Nephron progenitor cell (in vitro differentiated cells): ENCODE results near the gene RNF157.

ENCODE experiments used
- DNase-seq: peaks from one replicate; pipeline ENCODE4 v3.0.0; 2021
- H3K27ac Mint-ChIP-seq: 2 replicates; pipeline ENCODE4 v1.8.0; 2021; ENCODE audit warnings: mild to moderate bottlenecking, moderate library complexity, mixed read lengths
- H3K27me3 Mint-ChIP-seq: 2 replicates; pipeline ENCODE4 v1.8.0; 2021; ENCODE audit warnings: mild to moderate bottlenecking, low read depth, mixed read lengths; ENCODE audit not compliant: poor library complexity
- H3K36me3 Mint-ChIP-seq: 2 replicates; pipeline ENCODE4 v1.8.0; 2021; ENCODE audit warnings: low read depth, mixed read lengths
- H3K4me1 Mint-ChIP-seq: 2 replicates; pipeline ENCODE4 v1.8.0; 2021; ENCODE audit warnings: mixed read lengths
- H3K4me3 Mint-ChIP-seq: 2 replicates; pipeline ENCODE4 v1.8.0; 2021; ENCODE audit warnings: mild to moderate bottlenecking, moderate library complexity, mixed read lengths
- H3K9me3 Mint-ChIP-seq: 2 replicates; pipeline ENCODE4 v1.8.0; 2021; ENCODE audit warnings: mild to moderate bottlenecking, moderate library complexity, mixed read lengths
- TF ChIP-seq, protein P1 (sequence below): fragments of 200-600 bp; sonication (generic); IDR thresholded peaks from 2 replicates; pipeline ENCODE4 v1.5.0; 2021; ENCODE audit warnings: antibody characterized with exemption

RNF157 gene

DNA sequence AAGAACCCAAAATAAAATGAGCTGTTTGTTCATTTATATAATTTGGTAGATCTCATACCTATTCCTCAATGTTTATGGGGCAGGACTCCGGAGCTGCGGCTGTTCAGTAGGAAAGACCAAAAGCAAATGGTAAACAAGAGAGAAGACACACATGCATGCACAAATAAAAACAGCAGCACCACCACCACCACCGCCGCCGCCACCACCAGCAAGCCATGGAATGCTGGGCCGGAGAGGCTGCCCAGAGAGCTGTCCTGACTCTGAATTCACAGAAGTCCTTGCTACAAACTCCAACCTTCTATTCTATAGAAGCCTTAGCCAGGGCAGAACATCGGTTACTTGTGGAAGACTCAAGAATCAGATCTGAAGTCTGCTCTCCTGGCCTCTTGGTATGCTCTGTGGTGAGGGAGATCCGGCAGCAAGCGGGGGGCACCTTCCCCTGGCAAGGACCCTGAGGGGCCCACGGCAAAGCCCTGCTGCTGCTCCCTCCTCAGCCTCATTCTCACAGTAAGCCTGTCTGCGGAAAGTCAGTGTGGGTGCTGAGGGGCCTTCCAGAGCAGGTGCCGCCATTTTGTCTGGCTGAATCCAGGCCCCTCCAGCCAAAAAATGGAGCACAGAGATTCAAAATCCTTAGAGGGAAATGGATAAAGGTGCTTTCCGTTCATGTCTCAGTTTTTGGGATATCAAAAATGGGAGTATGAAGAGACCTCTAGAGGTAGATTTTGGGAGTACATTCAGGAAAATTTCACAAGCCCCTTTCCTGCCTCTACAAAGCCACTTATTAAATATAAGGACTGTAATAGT, 92.9 kb downstream of the RNF157 start:
- no peak for DNase-seq
- TF ChIP-seq, protein P1, sequence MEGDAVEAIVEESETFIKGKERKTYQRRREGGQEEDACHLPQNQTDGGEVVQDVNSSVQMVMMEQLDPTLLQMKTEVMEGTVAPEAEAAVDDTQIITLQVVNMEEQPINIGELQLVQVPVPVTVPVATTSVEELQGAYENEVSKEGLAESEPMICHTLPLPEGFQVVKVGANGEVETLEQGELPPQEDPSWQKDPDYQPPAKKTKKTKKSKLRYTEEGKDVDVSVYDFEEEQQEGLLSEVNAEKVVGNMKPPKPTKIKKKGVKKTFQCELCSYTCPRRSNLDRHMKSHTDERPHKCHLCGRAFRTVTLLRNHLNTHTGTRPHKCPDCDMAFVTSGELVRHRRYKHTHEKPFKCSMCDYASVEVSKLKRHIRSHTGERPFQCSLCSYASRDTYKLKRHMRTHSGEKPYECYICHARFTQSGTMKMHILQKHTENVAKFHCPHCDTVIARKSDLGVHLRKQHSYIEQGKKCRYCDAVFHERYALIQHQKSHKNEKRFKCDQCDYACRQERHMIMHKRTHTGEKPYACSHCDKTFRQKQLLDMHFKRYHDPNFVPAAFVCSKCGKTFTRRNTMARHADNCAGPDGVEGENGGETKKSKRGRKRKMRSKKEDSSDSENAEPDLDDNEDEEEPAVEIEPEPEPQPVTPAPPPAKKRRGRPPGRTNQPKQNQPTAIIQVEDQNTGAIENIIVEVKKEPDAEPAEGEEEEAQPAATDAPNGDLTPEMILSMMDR, result peak; percentile 52
- H3K36me3 Mint-ChIP-seq, result no peaks in the 10 kb centered on the region
- peaks cover 46% of the 10 kb centered on the region for H3K27me3 Mint-ChIP-seq
- H3K9me3 Mint-ChIP-seq, result no peaks in the 10 kb centered on the region
- peaks cover 36% of the 10 kb centered on the region for H3K4me1 Mint-ChIP-seq
- no peak overlapping the region for H3K27ac Mint-ChIP-seq
- no peak overlapping the region for H3K4me3 Mint-ChIP-seq

DNA sequence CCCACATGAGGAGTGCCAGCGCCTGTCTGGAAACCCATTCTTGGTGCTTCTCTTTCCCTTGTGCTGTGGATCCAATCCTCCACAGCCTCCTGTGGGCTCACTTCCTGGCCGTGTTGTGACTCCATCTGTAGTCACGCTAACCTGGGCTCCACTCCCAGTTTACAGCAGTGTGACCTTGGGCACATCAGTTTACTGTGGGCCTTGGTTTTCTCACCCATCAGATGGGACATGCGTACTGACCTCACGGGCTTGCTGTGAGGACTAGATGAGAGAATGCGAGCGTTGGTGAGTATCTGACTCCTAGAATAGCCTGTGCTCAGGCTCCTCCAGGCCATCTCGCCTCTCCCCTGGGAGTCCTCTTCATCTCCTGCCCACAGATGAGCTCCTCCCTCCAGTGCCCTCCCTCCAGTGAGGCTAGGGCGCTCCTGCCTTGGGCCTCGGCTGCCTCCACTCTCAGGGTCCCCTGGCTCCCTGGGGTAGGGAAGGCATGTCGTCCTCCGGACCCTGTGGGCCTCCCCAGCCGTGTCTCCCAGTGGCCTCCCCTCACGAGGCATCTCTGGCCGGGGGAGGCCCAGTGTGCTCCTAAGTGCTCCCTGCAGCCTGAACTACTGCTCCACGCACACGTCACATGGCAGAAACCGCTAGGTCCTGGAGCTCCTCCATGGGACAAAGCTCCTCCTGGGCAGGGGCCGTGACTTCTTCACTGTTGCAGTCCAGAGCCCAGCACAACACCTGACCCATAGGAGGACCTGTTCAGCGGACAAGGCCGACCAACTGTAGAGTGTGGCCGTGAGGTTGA, 94.0 kb downstream of the RNF157 start:
- no peak overlapping the region for H3K27ac Mint-ChIP-seq
- peaks cover 51% of the 10 kb centered on the region for H3K27me3 Mint-ChIP-seq

DNA sequence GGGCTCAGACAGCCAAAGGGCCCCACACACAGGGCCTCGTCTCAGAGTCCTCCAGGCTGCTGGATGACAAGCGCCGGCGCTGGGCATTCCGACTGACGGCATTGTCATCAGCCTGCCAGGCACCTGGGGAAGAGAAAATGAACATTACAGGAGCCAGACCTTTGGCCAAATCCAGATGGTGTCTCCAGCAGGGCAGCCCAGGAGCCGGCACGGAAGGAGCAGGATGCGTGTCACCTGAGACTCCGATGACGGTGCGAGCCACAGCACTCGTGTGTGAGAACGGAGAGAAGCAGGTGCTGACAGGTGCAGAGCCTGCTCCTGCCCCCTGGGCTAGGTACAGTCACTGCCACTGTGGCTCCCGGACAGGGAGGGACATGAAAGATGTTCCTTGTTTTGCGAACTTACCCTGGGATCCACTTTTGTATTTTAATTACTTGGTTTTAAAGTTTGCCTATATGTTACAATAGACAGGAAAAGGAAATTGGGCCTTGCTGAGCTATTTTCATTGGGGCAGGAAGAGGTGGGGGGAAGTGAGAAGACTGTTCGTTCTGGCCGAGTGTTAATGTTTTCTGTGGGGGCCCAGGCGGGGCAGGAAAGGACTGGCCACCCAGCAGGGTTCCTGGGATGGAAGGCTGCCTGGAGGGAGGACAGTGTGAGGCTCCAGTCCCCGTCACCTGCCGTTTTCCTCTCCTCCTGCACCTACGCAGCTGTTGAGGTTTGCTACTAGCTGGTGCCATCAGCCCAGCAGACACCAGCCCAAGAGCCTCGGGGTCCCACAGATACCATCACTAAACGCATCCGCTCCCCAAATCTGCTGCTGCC, 94.9 kb downstream of the RNF157 start:
- no peak overlapping the region for H3K27ac Mint-ChIP-seq
- H3K36me3 Mint-ChIP-seq, result no peaks in the 10 kb centered on the region
- TF ChIP-seq, protein P1, result no peak
- H3K9me3 Mint-ChIP-seq, result no peaks in the 10 kb centered on the region
- H3K4me1 Mint-ChIP-seq, result peaks cover 42% of the 10 kb centered on the region
- H3K4me3 Mint-ChIP-seq, result no peak overlapping the region
- H3K27me3 Mint-ChIP-seq, result peaks cover 59% of the 10 kb centered on the region
- DNase-seq, result no peak

More for the DNA sequence above, 94.0 kb downstream of the RNF157 start:
- peaks cover 47% of the 10 kb centered on the region for H3K4me1 Mint-ChIP-seq
- no peaks in the 10 kb centered on the region for H3K9me3 Mint-ChIP-seq
- no peak for DNase-seq
- TF ChIP-seq, protein P1, result no peak
- no peak overlapping the region for H3K4me3 Mint-ChIP-seq
- H3K36me3 Mint-ChIP-seq, result no peaks in the 10 kb centered on the region

DNA sequence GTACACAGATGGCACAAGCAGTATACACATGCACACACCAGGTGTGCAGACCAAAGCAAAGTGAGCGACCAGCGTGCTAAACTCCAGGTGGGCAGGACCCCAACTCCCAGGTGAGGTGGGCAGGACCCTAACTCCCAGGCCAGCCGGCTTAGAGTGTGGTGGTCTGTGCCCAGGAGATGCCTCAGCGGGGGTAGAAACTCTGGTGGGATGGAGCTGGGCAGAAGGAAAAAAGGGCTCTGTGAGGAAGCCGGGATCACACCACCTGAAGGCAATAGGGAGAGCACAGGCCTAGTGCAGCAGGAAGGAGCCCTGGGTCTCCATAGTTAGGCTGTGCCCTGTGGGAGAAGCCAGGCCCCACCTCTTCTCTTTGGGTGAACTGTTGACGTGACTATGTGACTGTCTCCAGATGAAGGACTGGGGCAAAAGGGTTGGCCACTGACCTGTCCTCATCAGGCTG, 97.7 kb downstream of the RNF157 start:
- Mint-ChIP-seq H3K4me3 (peak overlapping the region; percentile 76), H3K27me3 (peaks cover 84% of the 10 kb centered on the region), H3K27ac (no peak overlapping the region), H3K4me1 (peaks cover 59% of the 10 kb centered on the region), H3K36me3 (no peaks in the 10 kb centered on the region), H3K9me3 (no peaks in the 10 kb centered on the region)
- no peak for DNase-seq
- TF ChIP-seq, protein P1, result no peak

DNA sequence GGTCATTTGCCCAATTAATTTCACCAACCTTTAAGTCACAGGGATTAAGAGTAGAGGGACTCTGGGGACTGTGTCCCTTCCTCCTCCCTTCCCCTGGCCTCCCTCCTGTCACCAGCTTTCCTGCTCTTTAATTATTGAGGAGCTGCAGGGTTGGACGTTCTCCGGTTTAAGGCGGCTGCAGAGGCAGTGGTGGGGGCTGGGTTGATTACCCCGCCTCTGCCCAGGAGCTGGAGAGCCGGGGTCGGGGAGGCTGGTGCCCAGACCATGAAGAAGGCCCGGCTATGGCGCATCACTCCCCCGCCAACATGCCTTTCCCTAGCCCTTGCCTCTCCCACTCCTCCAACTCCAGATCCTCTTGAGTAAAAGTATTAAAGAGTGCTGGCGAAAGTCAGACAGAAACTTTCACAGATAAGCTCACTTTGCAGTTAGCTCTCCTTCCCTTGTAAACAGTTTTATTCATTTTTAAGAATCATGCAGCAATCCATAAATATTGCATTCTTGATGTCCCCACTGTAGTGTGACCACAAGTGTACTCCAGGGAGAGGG, 98.2 kb downstream of the RNF157 start:
- Mint-ChIP-seq H3K27ac (no peak overlapping the region), H3K27me3 (peaks cover 87% of the 10 kb centered on the region), H3K9me3 (no peaks in the 10 kb centered on the region), H3K4me1 (peaks cover 59% of the 10 kb centered on the region), H3K36me3 (no peaks in the 10 kb centered on the region), H3K4me3 (peak overlapping the region; percentile 76)
- TF ChIP-seq, protein P1, result no peak
- no peak for DNase-seq
